PC-9 (cell line): ENCODE measurements around the gene ERBB4. TPM values are rescaled to one million over a fixed set of nuclear protein-coding genes. Genes with fewer than 3 reads are reported as not detected.
A peak's percentile ranks its signal among the peaks of the same experiment; 100 is the strongest.

ENCODE experiments used
- BruUV-seq: library from RNA; stranded (reverse); fragments of 400-500 nt; replicated peaks from 2 replicates; lab custom pipeline; 2021; lab: Mats Ljungman, UMichigan
- CTCF ChIA-PET: fragments of 300-600 bp; sonication (Branson Sonifier 250); formaldehyde crosslinking; loops from one replicate; lab custom pipeline; 2022; ENCODE audit warnings: antibody characterized with exemption; lab: Charles Lee
- POLR2A ChIA-PET: fragments of 300-600 bp; sonication (Branson Sonifier 250); formaldehyde crosslinking; loops from one replicate; lab custom pipeline; 2022; ENCODE audit warnings: antibody characterized with exemption; ENCODE audit not compliant: unreplicated experiment; lab: Charles Lee
- DNase-seq, 2 experiments: peaks; one replicate each; pipeline versions ENCODE4 v3.0.0 to v3.0.0-alpha.2; 2015 to 2022; ENCODE audit warnings: mixed read lengths in 1 of 2
- H2AFZ ChIP-seq: fragments of 200-600 bp; sonication (generic); 2 replicates; pipeline ENCODE4 v1.8.1; 2017; ENCODE audit warnings: antibody characterized with exemption
- H3F3A ChIP-seq: fragments of 200-600 bp; sonication (generic); 2 replicates; pipeline ENCODE4 v1.8.1; 2017; ENCODE audit warnings: antibody characterized with exemption, mild to moderate bottlenecking, low read depth; ENCODE audit not compliant: insufficient read depth
- H3K27ac ChIP-seq: fragments of 200-600 bp; sonication (generic); 2 replicates; pipeline ENCODE4 v1.6.1; 2016; ENCODE audit warnings: mixed run types
- H3K27me3 ChIP-seq: fragments of 200-600 bp; sonication (generic); 2 replicates; pipeline ENCODE4 v1.6.1; 2016; ENCODE audit warnings: low read depth, mixed run types; ENCODE audit not compliant: insufficient read depth
- H3K36me3 ChIP-seq: fragments of 200-600 bp; sonication (generic); 2 replicates; pipeline ENCODE4 v1.6.1; 2016; ENCODE audit warnings: low read depth, mixed run types
- H3K4me1 ChIP-seq: fragments of 200-600 bp; sonication (generic); replicated peaks from 2 replicates; pipeline ENCODE4 v1.6.1; 2016; ENCODE audit warnings: mixed run types; ENCODE audit not compliant: insufficient read depth
- H3K4me2 ChIP-seq: fragments of 200-600 bp; sonication (generic); 2 replicates; pipeline ENCODE4 v1.6.1; 2017; ENCODE audit warnings: mixed run types
- H3K4me3 ChIP-seq: fragments of 200-600 bp; sonication (generic); 2 replicates; pipeline ENCODE4 v1.6.1; 2016; ENCODE audit warnings: mixed run types
- H3K79me2 ChIP-seq: fragments of 200-600 bp; sonication (generic); 2 replicates; pipeline ENCODE4 v1.6.1; 2017; ENCODE audit warnings: low read depth, mixed run types
- H3K9me2 ChIP-seq: fragments of 200-600 bp; sonication (generic); 2 replicates; pipeline ENCODE4 v1.8.1; 2017; ENCODE audit warnings: mild to moderate bottlenecking; ENCODE audit not compliant: insufficient read depth
- H3K9me3 ChIP-seq: fragments of 200-600 bp; sonication (generic); 2 replicates; pipeline ENCODE4 v1.8.1; 2016; ENCODE audit warnings: low read depth; ENCODE audit not compliant: insufficient read depth
- H4K20me1 ChIP-seq: fragments of 200-600 bp; sonication (generic); 2 replicates; pipeline ENCODE4 v1.8.1; 2017; ENCODE audit not compliant: insufficient read depth
- CTCF ChIP-seq: fragments of 200-600 bp; sonication (generic); conservative IDR thresholded peaks from 2 replicates; pipeline ENCODE4 v1.6.1; 2017; ENCODE audit warnings: mixed run types, antibody characterized with exemption, mild to moderate bottlenecking, moderate library complexity
- EZH2 ChIP-seq: fragments of 200-600 bp; sonication (generic); IDR thresholded peaks from 2 replicates; pipeline ENCODE4 v1.8.0; 2017; ENCODE audit warnings: antibody characterized with exemption, low read depth
- intact Hi-C: fragments of 100-400 bp; cut with micrococcal nuclease; formaldehyde crosslinking; loops from one replicate; pipeline ENCODE4 v1.10.0; 2022; ENCODE audit not compliant: unreplicated experiment
- total RNA-seq: library from RNA; stranded (reverse); gene quantifications from 2 replicates; pipeline ENCODE4 v1.2.3, GENCODE V29; 2021

Gene ERBB4
- total RNA-seq, 1 experiment from 2014 or later: not detected

GRCh38 chr2:211931314-211931713, 607.3 kb downstream of the ERBB4 start:
- no TSS peak for BruUV-seq
- no peaks in the 10 kb centered on the region for H4K20me1 ChIP-seq
- TF ChIP-seq CTCF (no peak), EZH2 (no peak)

GRCh38 chr2:211930331-211930730, 608.3 kb downstream of the ERBB4 start:
- DNase-seq: no peak
- no peak overlapping the region for H3K4me2 ChIP-seq
- no peaks in the 10 kb centered on the region for H3K79me2 ChIP-seq
- no peak overlapping the region for H3K4me3 ChIP-seq
- H3F3A ChIP-seq: no peaks in the 10 kb centered on the region
- H3K9me3 ChIP-seq: no peaks in the 10 kb centered on the region
- no TSS peak for BruUV-seq
- no peak overlapping the region for H2AFZ ChIP-seq
- no peaks in the 10 kb centered on the region for H4K20me1 ChIP-seq
- no peaks in the 10 kb centered on the region for H3K9me2 ChIP-seq
- ChIA-PET POLR2A (no interaction called here), CTCF (no interaction called here)
- H3K4me1 ChIP-seq: no peaks in the 10 kb centered on the region
- intact Hi-C loops: no loop called here
- no peaks in the 10 kb centered on the region for H3K36me3 ChIP-seq
- H3K27me3 ChIP-seq: no peaks in the 10 kb centered on the region
- TF ChIP-seq CTCF: no peak
- no peak for TF ChIP-seq EZH2
- H3K27ac ChIP-seq: no peak overlapping the region

More at GRCh38 chr2:211931314-211931713, 607.3 kb downstream of the ERBB4 start:
- Histone ChIP-seq H3K9me3 (no peaks in the 10 kb centered on the region), H3K36me3 (no peaks in the 10 kb centered on the region), H3K27ac (no peak overlapping the region), H3K9me2 (no peaks in the 10 kb centered on the region), H3K4me1 (no peaks in the 10 kb centered on the region), H3F3A (no peaks in the 10 kb centered on the region), H3K27me3 (no peaks in the 10 kb centered on the region), H2AFZ (no peak overlapping the region), H3K4me2 (no peak overlapping the region), H3K4me3 (no peak overlapping the region), H3K79me2 (no peaks in the 10 kb centered on the region)
- no peak for DNase-seq
- ChIA-PET POLR2A (no interaction called here), CTCF (no interaction called here)
- intact Hi-C loops: no loop called here

- Histone ChIP-seq H3K4me1 (no peaks in the 10 kb centered on the region), H3F3A (no peaks in the 10 kb centered on the region), H3K36me3 (no peaks in the 10 kb centered on the region), H3K9me2 (no peaks in the 10 kb centered on the region), H3K27ac (no peak overlapping the region), H3K4me3 (no peak overlapping the region), H3K79me2 (no peaks in the 10 kb centered on the region), H3K9me3 (no peaks in the 10 kb centered on the region), H3K27me3 (no peaks in the 10 kb centered on the region), H4K20me1 (no peaks in the 10 kb centered on the region), H3K4me2 (no peak overlapping the region), H2AFZ (peak overlapping the region; percentile 39; the same call in 1 of the 2 replicates)
- CTCF ChIA-PET: interaction anchor here (0.6 kb wide), 1 partner anchor 536 kb away, joined by 3 read pairs; no protein-coding TSS in a partner anchor
- TF ChIP-seq CTCF (no peak), EZH2 (no peak)
- POLR2A ChIA-PET: no interaction called here
- DNase-seq: no peak
- no TSS peak for BruUV-seq
- intact Hi-C loops: no loop called here
Measured at GRCh38 chr2:211928201-211928600, 610.4 kb downstream of the ERBB4 start.
